Muscle layer of colon (tissue), 2 donors: ENCODE results near the gene MYO5B.

Experiments
- H3K27ac ChIP-seq: one replicate; pipeline ENCODE4 v1.7.0; 2013; ENCODE audit warnings: low read depth, mild to moderate bottlenecking, low read length, moderate library complexity
- H3K27me3 ChIP-seq, 2 donors: one replicate each; pipeline ENCODE4 v1.7.0; 2013; ENCODE audit warnings: low read length in 2 of 2, mild to moderate bottlenecking in 2 of 2; ENCODE audit not compliant: insufficient read depth in 2 of 2, control insufficient read depth in 1 of 2
- H3K36me3 ChIP-seq: one replicate; pipeline ENCODE4 v1.7.0; 2013; ENCODE audit warnings: mild to moderate bottlenecking, low read length; ENCODE audit not compliant: insufficient read depth
- H3K4me1 ChIP-seq: one replicate; pipeline ENCODE4 v1.7.0; 2013; ENCODE audit warnings: mild to moderate bottlenecking, low read length; ENCODE audit not compliant: insufficient read depth
- H3K4me3 ChIP-seq, 2 donors: one replicate each; pipeline ENCODE4 v1.7.0; 2013; ENCODE audit warnings: low read length in 2 of 2, low read depth in 1 of 2, mild to moderate bottlenecking in 1 of 2, moderate library complexity in 1 of 2
- H3K9ac ChIP-seq: one replicate; pipeline ENCODE4 v1.7.0; 2013; ENCODE audit warnings: low read length
- H3K9me3 ChIP-seq: one replicate; pipeline ENCODE4 v1.7.0; 2013; ENCODE audit warnings: mild to moderate bottlenecking, low read length
- donor health status: abdominal sarcoma.
- donor health status: Adenocarcinoma of cecum.

MYO5B gene

DNA sequence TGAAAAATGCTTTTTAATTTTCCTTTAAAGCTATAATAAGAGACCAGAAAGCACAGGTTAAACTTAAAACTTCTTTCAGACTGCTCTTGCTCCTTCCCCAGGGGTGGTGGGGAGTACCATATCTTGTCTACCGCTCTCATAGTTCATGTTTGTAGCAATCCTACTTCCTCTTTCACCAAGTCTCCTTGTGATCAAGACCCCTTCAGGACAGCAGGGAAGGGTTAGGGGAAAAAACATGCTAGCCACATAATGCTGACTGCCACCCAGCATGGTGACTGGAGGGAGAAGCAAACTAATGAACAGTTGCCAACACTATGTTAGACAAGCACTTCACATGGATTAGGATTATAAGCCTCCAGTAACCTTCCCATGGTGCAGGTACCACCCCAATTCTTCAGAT is 8.6 kb downstream of the MYO5B start:
- H3K36me3 ChIP-seq, result no peaks in the 10 kb centered on the region
- H3K9me3 ChIP-seq, result no peaks in the 10 kb centered on the region
- H3K27ac ChIP-seq, result no peak overlapping the region
- no peaks in the 10 kb centered on the region for H3K27me3 ChIP-seq
- H3K4me3 ChIP-seq, result no peak overlapping the region
- H3K4me1 ChIP-seq, result no peaks in the 10 kb centered on the region
- no peak overlapping the region for H3K9ac ChIP-seq

DNA sequence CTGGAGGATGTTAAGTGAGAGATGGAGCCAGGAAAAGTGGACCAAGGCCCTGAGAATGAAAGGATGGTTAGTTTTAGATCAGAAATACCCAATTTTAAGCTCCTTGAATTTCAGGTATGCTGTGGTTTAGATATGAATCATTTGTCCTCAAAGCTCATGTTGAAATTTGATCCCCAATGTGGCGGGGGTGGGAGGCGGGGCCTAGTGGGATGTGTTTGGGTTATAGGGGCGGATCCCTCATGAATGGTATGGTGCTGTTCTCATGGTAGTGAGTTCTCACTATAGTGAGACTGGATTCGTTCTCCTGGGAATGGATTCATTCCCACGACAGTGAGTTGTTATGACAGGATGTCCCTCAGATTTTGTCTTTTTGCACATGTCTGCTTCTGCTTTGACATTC is 11.4 kb downstream of the MYO5B start:
- Histone ChIP-seq H3K27ac (no peak overlapping the region), H3K27me3 (no peaks in the 10 kb centered on the region), H3K4me1 (no peaks in the 10 kb centered on the region)

DNA sequence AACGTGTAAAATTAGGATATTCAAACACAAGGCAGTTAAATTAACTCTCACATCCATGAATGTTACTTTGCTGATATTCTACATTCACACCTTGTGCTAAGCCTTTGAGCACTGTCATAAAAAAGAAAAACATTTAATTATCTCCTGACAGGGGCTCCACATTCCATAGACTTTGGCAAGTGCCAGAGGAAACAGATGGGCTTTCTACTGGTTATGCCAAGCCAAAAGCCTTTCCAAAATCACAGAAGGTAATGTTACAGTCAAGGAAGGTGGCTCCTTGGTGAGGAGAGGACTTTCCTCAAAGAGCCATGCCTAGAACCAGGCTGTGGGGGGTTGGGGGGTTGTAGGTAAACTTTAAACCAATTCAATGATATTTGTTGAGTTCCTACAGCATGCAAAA is 12.4 kb downstream of the MYO5B start:
- H3K4me1 ChIP-seq, result no peaks in the 10 kb centered on the region
- H3K4me3 ChIP-seq, result no peak overlapping the region
- H3K9me3 ChIP-seq, result no peaks in the 10 kb centered on the region
- no peaks in the 10 kb centered on the region for H3K36me3 ChIP-seq
- no peak overlapping the region for H3K9ac ChIP-seq
- no peak overlapping the region for H3K27ac ChIP-seq
- no peaks in the 10 kb centered on the region for H3K27me3 ChIP-seq

More for the DNA sequence above, 11.4 kb downstream of the MYO5B start:
- Histone ChIP-seq H3K9ac (no peak overlapping the region), H3K36me3 (no peaks in the 10 kb centered on the region), H3K4me3 (no peak overlapping the region), H3K9me3 (no peaks in the 10 kb centered on the region)

DNA sequence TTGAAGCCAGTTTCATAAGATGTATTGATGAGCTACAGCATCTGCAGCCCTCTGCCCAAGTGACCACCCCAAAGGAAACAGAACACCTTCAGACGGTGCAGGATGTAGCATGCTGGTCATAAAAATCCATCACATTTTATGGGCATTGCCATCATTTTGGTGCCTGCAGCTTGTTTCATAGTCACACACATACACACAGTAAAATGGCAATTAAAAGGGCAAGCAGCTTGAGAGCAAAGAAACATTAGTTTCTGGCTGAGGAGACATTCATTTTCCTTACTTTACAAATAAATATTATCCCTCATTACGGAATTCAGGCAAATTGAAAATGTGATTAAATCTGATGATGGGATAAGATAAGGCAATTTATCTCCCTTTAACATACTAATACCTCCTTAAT is 13.4 kb downstream of the MYO5B start:
- H3K9me3 ChIP-seq, result no peaks in the 10 kb centered on the region
- no peak overlapping the region for H3K4me3 ChIP-seq
- H3K4me1 ChIP-seq, result no peaks in the 10 kb centered on the region
- no peaks in the 10 kb centered on the region for H3K27me3 ChIP-seq
- H3K36me3 ChIP-seq, result no peaks in the 10 kb centered on the region
- H3K27ac ChIP-seq, result no peak overlapping the region
- H3K9ac ChIP-seq, result no peak overlapping the region

DNA sequence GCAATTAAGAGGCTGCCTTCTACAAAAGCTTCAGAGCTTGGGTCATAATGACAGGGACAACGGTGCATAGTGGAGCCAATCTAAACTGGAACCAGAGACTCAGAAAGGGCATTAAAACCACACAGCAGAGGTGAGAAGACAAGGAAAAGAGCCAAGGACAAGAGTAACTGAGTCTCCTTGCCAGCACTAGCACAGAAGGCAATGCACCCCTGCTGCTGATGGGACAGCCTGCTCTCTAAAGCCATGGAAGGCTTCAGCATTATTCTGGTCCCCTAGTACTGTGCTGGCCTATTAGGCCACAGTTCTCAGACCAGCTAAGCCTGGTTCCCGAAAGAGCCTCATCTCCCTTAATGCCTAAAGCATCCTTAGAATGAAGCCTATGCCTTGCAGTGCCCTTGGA is 15.5 kb downstream of the MYO5B start:
- H3K9ac ChIP-seq, result no peak overlapping the region

DNA sequence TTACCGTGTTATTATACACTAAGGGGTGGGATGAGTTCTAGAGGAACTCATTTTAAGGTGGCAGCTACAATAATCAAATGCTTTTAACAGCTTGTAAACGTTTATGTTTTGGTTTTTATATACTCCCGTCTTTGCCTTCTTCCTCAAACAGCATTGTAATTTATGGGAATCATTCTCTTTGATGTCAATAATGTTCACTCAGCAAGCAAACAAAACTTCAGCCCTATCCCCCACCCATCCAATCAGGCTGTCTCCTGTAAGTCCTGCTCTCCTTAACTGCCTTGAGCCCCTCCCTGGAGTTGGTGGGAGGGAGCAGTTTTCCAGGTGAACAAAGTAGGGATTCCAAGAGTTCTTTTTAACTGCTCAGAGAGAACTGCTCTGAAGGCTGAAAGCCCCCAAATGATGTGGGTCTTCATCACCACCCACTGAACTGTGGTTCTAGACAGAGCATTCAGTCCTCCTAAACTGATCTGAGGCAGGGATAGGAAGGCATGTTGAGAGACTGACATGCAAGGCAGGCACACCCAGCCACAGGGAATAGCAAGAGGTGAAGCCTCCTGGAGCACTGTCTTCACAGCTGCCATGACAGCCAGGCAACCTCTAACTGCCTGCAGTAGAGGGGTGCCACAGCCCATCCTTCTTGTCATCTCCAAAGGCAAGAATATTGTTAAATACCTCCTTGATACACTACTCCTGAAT is 17.5 kb downstream of the MYO5B start:
- H3K27ac ChIP-seq, result no peak overlapping the region
- H3K27me3 ChIP-seq, result no peaks in the 10 kb centered on the region
- no peaks in the 10 kb centered on the region for H3K4me1 ChIP-seq
- no peak overlapping the region for H3K9ac ChIP-seq
- H3K4me3 ChIP-seq, result no peak overlapping the region
- no peaks in the 10 kb centered on the region for H3K9me3 ChIP-seq
- H3K36me3 ChIP-seq, result no peaks in the 10 kb centered on the region

More for the DNA sequence above, 15.5 kb downstream of the MYO5B start:
- Histone ChIP-seq H3K9me3 (no peaks in the 10 kb centered on the region), H3K27me3 (no peaks in the 10 kb centered on the region), H3K4me1 (no peaks in the 10 kb centered on the region), H3K36me3 (no peaks in the 10 kb centered on the region), H3K4me3 (no peak overlapping the region), H3K27ac (no peak overlapping the region)

DNA sequence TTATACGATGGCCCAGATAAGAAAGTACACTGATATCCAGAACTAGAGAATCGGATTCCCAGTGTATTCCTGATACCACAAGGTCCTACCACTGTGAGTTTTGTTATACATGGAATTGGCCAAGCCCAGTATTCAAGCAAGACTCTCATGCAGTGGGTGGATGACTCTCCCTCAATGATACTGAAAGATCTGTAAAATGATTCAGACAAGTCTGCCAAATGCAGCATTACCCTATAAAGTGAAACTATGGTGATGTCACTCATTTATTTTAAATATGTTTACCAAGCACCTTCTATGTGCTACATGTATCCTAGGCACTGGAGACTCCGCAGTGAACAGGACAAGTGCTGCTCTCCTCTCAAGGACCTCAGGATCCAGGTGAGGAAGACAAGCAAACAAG is 22.6 kb downstream of the MYO5B start:
- no peak overlapping the region for H3K9ac ChIP-seq
- H3K9me3 ChIP-seq, result no peaks in the 10 kb centered on the region
- H3K4me3 ChIP-seq, result no peak overlapping the region
- H3K36me3 ChIP-seq, result no peaks in the 10 kb centered on the region
- H3K4me1 ChIP-seq, result no peaks in the 10 kb centered on the region
- H3K27me3 ChIP-seq, result no peaks in the 10 kb centered on the region
- H3K27ac ChIP-seq, result no peak overlapping the region

DNA sequence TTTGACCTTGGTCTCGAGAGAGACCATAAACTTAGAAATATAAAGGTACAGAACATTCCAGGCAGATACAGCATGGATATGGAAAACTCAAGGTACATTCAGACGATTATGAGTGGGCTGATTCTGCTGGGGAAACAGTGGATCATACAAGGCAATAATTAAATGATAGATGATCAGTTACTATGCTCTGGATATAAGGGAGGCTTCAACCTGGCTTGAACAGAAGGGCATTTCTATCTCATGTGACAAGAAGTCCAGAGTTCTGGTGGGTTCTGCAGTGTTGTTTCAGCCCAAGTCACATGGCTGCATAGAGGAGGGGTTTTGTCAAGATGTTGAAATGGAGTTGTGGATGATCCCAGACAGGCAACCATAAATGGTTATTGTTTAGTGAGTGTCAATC is 23.5 kb downstream of the MYO5B start:
- H3K27ac ChIP-seq, result no peak overlapping the region
- H3K9ac ChIP-seq, result no peak overlapping the region
- H3K4me1 ChIP-seq, result no peaks in the 10 kb centered on the region
- no peaks in the 10 kb centered on the region for H3K27me3 ChIP-seq
- no peaks in the 10 kb centered on the region for H3K9me3 ChIP-seq
- no peaks in the 10 kb centered on the region for H3K36me3 ChIP-seq
- H3K4me3 ChIP-seq, result no peak overlapping the region

DNA sequence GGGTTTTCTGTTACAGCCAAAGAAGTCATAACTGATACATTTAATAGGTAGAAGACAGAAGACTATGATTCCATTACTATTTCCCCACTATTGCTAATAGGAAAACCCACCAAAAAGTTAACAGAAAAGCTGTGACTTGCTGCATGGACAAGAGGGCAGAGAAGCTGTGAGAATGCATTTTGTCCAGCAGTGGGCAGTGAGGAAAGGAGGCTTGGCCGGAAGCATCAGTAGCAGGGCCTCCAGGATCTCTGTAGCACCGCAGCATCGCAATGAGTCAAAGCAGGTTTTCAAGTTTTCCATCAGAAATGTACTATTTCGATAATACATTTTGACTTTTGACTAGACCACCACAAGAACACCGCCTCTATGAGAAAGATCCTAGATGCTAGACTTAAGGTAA is 24.9 kb downstream of the MYO5B start:
- H3K36me3 ChIP-seq, result no peaks in the 10 kb centered on the region
- no peaks in the 10 kb centered on the region for H3K27me3 ChIP-seq
- H3K9ac ChIP-seq, result no peak overlapping the region
- H3K27ac ChIP-seq, result no peak overlapping the region
- H3K4me1 ChIP-seq, result no peaks in the 10 kb centered on the region
- H3K4me3 ChIP-seq, result no peak overlapping the region
- H3K9me3 ChIP-seq, result no peaks in the 10 kb centered on the region

DNA sequence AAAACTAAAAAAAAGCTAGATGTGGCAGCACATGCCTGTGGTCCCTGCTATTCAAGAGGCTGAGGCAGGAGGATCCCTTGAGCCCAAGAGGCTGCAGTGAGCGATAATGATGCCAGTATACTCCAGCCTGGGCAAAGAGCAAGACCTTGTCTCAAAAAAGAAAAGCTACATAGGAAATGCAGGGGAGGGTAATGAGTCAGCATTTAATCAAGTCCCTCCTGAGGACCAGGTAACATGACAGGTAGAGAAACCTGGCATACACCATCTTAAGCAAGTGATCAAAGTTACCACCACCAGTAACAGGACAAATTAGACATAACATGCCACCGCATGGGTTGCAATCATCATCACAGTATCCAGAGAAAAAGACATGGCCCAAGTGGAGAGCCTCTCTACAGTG is 25.8 kb downstream of the MYO5B start:
- Histone ChIP-seq H3K27ac (no peak overlapping the region), H3K4me1 (no peaks in the 10 kb centered on the region), H3K4me3 (no peak overlapping the region), H3K27me3 (no peaks in the 10 kb centered on the region), H3K9ac (no peak overlapping the region), H3K9me3 (no peaks in the 10 kb centered on the region), H3K36me3 (no peaks in the 10 kb centered on the region)

DNA sequence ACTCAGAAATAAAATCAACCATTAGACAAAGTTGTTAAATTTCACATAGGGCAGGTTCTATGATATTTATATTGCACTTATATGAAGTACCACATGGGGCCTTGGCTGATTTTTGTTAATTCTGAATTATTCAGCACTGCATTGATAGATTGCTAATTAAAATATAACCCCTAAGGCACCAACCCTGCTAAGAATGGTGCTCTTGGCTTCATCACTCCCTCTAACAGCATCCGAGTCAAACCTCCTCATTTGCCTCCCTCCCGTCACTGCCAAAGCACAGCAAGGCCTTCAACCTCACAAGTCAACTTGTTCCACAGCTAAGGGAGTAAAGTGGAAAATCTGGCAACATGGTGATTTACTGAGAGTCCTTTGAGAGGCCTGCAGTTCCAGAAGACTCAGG is 27.0 kb downstream of the MYO5B start:
- no peaks in the 10 kb centered on the region for H3K9me3 ChIP-seq
- H3K4me3 ChIP-seq, result no peak overlapping the region
- H3K9ac ChIP-seq, result no peak overlapping the region
- H3K4me1 ChIP-seq, result no peaks in the 10 kb centered on the region
- H3K27ac ChIP-seq, result no peak overlapping the region
- H3K36me3 ChIP-seq, result no peaks in the 10 kb centered on the region
- no peaks in the 10 kb centered on the region for H3K27me3 ChIP-seq

DNA sequence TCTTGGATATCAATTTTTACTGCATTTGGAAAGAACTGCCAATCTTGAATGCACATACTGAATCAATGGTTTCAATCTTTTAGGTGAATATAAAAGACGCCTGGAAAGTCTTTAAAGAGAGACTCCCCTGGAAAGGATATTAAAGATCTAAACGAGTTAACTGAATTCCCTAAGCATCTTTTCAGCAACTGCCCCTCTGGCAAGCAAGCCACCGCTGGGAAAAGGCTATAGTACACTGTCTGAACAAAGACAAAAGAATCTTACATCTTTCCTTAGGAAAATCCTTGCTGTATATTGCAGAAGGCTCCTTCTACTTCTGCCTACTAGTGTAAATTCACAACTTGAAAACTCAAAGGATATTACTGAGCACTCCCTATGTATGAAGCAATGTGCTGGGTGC is 28.0 kb downstream of the MYO5B start:
- H3K27me3 ChIP-seq, result no peaks in the 10 kb centered on the region
- no peaks in the 10 kb centered on the region for H3K4me1 ChIP-seq
- no peak overlapping the region for H3K27ac ChIP-seq
- no peaks in the 10 kb centered on the region for H3K36me3 ChIP-seq
- H3K9me3 ChIP-seq, result no peaks in the 10 kb centered on the region
- H3K9ac ChIP-seq, result no peak overlapping the region
- no peak overlapping the region for H3K4me3 ChIP-seq
